ENCODE results near the gene CEACAM19.

DNA sequence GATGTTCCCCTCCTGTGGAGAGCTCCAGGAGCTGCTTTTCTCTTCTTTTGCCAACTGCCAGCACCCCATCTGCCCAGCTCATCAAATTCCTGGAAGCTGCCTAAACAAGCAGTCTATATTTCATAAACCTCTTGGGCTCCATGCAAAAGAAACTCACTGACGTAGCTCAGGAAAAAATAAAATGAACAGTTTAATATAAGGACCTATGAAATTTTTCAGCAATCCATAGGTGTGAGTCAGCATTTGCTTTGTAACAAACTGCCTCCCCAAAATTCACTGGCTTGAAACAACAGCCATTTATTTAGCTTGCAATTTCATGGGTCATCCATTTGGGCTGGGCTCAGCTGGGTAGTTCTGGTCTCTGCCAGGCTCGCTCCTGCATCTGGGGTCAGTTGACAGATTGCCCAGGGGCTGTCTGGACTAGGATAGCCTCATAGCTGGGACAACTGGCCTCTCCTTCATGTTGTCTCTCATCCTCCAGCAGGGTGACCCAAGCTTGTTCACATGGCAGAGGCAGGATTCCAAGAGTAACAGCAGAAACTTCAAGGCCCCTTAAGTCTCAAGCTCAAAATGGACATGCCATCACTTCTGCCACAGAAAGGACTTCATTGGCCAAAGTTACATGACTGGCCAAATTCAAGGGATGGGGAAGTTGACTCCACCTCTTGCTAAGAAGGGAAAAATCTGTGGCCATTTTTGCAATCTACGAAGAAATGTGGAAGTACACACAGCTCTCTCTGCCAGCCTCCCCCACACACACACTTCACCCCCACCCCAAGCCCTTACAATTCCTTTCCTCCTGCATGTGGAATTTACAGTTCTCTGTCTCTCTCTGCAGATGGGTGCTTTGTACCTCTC is 35.5 kb upstream of the CEACAM19 start:
- TF ChIP-seq, protein P1, sequence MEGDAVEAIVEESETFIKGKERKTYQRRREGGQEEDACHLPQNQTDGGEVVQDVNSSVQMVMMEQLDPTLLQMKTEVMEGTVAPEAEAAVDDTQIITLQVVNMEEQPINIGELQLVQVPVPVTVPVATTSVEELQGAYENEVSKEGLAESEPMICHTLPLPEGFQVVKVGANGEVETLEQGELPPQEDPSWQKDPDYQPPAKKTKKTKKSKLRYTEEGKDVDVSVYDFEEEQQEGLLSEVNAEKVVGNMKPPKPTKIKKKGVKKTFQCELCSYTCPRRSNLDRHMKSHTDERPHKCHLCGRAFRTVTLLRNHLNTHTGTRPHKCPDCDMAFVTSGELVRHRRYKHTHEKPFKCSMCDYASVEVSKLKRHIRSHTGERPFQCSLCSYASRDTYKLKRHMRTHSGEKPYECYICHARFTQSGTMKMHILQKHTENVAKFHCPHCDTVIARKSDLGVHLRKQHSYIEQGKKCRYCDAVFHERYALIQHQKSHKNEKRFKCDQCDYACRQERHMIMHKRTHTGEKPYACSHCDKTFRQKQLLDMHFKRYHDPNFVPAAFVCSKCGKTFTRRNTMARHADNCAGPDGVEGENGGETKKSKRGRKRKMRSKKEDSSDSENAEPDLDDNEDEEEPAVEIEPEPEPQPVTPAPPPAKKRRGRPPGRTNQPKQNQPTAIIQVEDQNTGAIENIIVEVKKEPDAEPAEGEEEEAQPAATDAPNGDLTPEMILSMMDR (IDR thresholded peaks at IDR 0.05), result no peak
- no peak for TF ChIP-seq POLR2AphosphoS5 (IDR thresholded peaks at IDR 0.05)

Data from gastroesophageal sphincter (tissue), 3 donors.